HL-60 (cell line): Measurements from ENCODE around the gene OVOL1.
"Not testable (repeated sequence)": the region's sequence is repeated elsewhere in the genome, so short reads cannot be mapped to it uniquely, and the experiment has no call there.

Source experiments
- TF ChIP-seq, protein P1 (sequence below): IDR thresholded peaks from one replicate; pipeline ENCODE4 v1.5.1; 2011; ENCODE audit warnings: low read length, control low read depth, inconsistent platforms; ENCODE audit not compliant: insufficient read depth
- TF ChIP-seq, protein P2 (sequence below): IDR thresholded peaks from 2 replicates; pipeline ENCODE4 v1.6.1; 2012; ENCODE audit warnings: low read depth; ENCODE audit not compliant: insufficient replicate concordance

DNA sequence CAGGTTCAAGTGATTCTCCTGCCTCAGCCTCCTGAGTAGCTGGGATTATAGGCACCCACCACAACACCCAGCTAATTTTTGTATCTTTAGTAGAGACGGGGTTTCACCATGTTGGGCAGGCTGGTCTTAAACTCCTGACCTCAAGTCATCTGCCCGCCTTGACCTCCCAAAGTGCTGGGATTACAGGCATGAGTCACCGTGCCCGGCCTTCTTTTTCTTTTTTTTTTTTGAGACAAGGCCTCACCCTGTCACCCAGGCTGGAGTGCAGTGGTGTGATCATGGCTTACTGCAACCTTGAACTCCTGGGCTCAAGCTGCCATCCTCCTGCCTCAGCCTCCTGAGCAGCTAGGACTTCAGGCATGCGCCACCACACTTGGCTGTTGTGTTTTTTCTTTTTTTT is 19.1 kb upstream of the OVOL1 start:
- TF ChIP-seq, protein P1, sequence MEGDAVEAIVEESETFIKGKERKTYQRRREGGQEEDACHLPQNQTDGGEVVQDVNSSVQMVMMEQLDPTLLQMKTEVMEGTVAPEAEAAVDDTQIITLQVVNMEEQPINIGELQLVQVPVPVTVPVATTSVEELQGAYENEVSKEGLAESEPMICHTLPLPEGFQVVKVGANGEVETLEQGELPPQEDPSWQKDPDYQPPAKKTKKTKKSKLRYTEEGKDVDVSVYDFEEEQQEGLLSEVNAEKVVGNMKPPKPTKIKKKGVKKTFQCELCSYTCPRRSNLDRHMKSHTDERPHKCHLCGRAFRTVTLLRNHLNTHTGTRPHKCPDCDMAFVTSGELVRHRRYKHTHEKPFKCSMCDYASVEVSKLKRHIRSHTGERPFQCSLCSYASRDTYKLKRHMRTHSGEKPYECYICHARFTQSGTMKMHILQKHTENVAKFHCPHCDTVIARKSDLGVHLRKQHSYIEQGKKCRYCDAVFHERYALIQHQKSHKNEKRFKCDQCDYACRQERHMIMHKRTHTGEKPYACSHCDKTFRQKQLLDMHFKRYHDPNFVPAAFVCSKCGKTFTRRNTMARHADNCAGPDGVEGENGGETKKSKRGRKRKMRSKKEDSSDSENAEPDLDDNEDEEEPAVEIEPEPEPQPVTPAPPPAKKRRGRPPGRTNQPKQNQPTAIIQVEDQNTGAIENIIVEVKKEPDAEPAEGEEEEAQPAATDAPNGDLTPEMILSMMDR: not testable (repeated sequence)
- TF ChIP-seq, protein P2, sequence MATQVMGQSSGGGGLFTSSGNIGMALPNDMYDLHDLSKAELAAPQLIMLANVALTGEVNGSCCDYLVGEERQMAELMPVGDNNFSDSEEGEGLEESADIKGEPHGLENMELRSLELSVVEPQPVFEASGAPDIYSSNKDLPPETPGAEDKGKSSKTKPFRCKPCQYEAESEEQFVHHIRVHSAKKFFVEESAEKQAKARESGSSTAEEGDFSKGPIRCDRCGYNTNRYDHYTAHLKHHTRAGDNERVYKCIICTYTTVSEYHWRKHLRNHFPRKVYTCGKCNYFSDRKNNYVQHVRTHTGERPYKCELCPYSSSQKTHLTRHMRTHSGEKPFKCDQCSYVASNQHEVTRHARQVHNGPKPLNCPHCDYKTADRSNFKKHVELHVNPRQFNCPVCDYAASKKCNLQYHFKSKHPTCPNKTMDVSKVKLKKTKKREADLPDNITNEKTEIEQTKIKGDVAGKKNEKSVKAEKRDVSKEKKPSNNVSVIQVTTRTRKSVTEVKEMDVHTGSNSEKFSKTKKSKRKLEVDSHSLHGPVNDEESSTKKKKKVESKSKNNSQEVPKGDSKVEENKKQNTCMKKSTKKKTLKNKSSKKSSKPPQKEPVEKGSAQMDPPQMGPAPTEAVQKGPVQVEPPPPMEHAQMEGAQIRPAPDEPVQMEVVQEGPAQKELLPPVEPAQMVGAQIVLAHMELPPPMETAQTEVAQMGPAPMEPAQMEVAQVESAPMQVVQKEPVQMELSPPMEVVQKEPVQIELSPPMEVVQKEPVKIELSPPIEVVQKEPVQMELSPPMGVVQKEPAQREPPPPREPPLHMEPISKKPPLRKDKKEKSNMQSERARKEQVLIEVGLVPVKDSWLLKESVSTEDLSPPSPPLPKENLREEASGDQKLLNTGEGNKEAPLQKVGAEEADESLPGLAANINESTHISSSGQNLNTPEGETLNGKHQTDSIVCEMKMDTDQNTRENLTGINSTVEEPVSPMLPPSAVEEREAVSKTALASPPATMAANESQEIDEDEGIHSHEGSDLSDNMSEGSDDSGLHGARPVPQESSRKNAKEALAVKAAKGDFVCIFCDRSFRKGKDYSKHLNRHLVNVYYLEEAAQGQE: not testable (repeated sequence)
